Trophoblast cell (in vitro differentiated cells and primary cell): ENCODE measurements around the gene OSBPL8.

ENCODE experiments used
- DNase-seq, 2 donors: peaks; one replicate each; pipeline ENCODE4 v3.0.0-alpha.2; 2016
- H2AFZ ChIP-seq: 2 replicates; pipeline ENCODE4 v1.6.1; 2013; ENCODE audit warnings: low read length, moderate library complexity, mild to moderate bottlenecking; ENCODE audit not compliant: insufficient read depth, poor library complexity
- H2AK5ac ChIP-seq: 2 replicates; pipeline ENCODE4 v1.6.1; 2013; ENCODE audit warnings: mild to moderate bottlenecking, low read length
- H2BK120ac ChIP-seq: 2 replicates; pipeline ENCODE4 v1.6.1; 2013; ENCODE audit warnings: low read length, mild to moderate bottlenecking, moderate library complexity; ENCODE audit not compliant: insufficient read depth, poor library complexity
- H2BK12ac ChIP-seq: 2 replicates; pipeline ENCODE4 v1.6.1; 2013; ENCODE audit warnings: mild to moderate bottlenecking, low read length, moderate library complexity
- H2BK5ac ChIP-seq: 2 replicates; pipeline ENCODE4 v1.6.1; 2013; ENCODE audit warnings: low read length, low read depth, moderate library complexity, mild to moderate bottlenecking; ENCODE audit not compliant: poor library complexity
- H3K14ac ChIP-seq: 2 replicates; pipeline ENCODE4 v1.6.1; 2013; ENCODE audit warnings: mild to moderate bottlenecking, low read length
- H3K18ac ChIP-seq: 2 replicates; pipeline ENCODE4 v1.6.1; 2013; ENCODE audit warnings: mild to moderate bottlenecking, low read length
- H3K23ac ChIP-seq: 2 replicates; pipeline ENCODE4 v1.6.1; 2013; ENCODE audit warnings: low read length
- H3K27ac ChIP-seq: 2 replicates; pipeline ENCODE4 v1.5.1; 2013; ENCODE audit warnings: low read depth, mild to moderate bottlenecking, inconsistent platforms, low read length, moderate library complexity
- H3K27me3 ChIP-seq: 2 replicates; pipeline ENCODE4 v1.6.1; 2013; ENCODE audit warnings: inconsistent platforms, mild to moderate bottlenecking, low read length, moderate library complexity; ENCODE audit not compliant: insufficient read depth
- H3K36me3 ChIP-seq, 2 experiments: 1 replicate in 1 of 2; 2 replicates in 1 of 2; pipeline ENCODE4 v1.6.1; 2013; ENCODE audit warnings: low read length in 2 of 2, mild to moderate bottlenecking in 2 of 2, moderate library complexity in 1 of 2; ENCODE audit not compliant: insufficient read depth in 2 of 2, control insufficient read depth in 1 of 2
- H3K4ac ChIP-seq: 2 replicates; pipeline ENCODE4 v1.6.1; 2013; ENCODE audit warnings: low read depth, mild to moderate bottlenecking, low read length, moderate library complexity
- H3K4me1 ChIP-seq, 2 experiments: 1 replicate in 1 of 2; 2 replicates in 1 of 2; pipeline ENCODE4 v1.6.1; 2013; ENCODE audit warnings: low read length in 2 of 2, mild to moderate bottlenecking in 2 of 2, moderate library complexity in 1 of 2; ENCODE audit not compliant: insufficient read depth in 2 of 2, control insufficient read depth in 1 of 2
- H3K4me2 ChIP-seq: 2 replicates; pipeline ENCODE4 v1.6.1; 2013; ENCODE audit warnings: inconsistent platforms, mild to moderate bottlenecking, low read length, moderate library complexity
- H3K4me3 ChIP-seq: 2 replicates; pipeline ENCODE4 v1.5.1; 2013; ENCODE audit warnings: mild to moderate bottlenecking, low read depth, low read length, inconsistent platforms
- H3K79me1 ChIP-seq: one replicate; pipeline ENCODE4 v1.6.1; 2013; ENCODE audit warnings: low read length
- H3K79me2 ChIP-seq: 2 replicates; pipeline ENCODE4 v1.6.1; 2013; ENCODE audit warnings: low read length, mild to moderate bottlenecking; ENCODE audit not compliant: control insufficient read depth, insufficient read depth, poor library complexity
- H3K9ac ChIP-seq: 2 replicates; pipeline ENCODE4 v1.6.1; 2013; ENCODE audit warnings: mild to moderate bottlenecking, low read length
- H3K9me3 ChIP-seq: 2 replicates; pipeline ENCODE4 v1.6.1; 2013; ENCODE audit warnings: low read depth, mild to moderate bottlenecking, control low read depth, inconsistent platforms, low read length; ENCODE audit not compliant: insufficient read depth
- H4K12ac ChIP-seq: 2 replicates; pipeline ENCODE4 v1.6.1; 2013; ENCODE audit warnings: low read depth, mild to moderate bottlenecking, low read length, moderate library complexity
- H4K8ac ChIP-seq: 2 replicates; pipeline ENCODE4 v1.6.1; 2013; ENCODE audit warnings: low read depth, mild to moderate bottlenecking, low read length, moderate library complexity
- H4K91ac ChIP-seq: one replicate; pipeline ENCODE4 v1.6.1; 2013; ENCODE audit warnings: low read depth, mild to moderate bottlenecking, low read length, moderate library complexity
- WGBS: extraction: QIAGEN DNeasy Blood & Tissue Kit; methylation state at CpG from one replicate; pipeline ENCODE4 v1.1.7; 2013; ENCODE audit warnings: missing lambda C conversion rate; ENCODE audit not compliant: insufficient read length, insufficient coverage; ENCODE audit errors: extremely low coverage; 5-methylcytosine and 5-hydroxymethylcytosine counted together

OSBPL8 gene

DNA sequence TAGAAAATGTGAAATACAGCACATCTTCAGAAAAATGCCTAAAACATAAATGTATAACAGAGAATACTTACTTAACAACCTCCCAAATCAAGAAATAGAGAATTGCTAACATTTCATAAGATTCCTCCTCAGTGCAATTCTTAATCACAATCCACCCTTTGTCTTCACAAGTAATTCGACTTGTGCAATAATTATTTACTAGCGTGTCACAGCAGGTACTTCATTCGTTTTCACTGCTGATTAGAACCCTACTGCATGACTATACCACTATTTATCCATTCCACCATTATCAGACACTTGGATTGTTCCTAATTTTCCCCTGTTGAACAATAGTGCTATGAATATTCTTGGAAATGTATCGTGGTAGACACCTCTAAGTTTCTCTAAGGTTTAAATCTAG, 146.4 kb downstream of the OSBPL8 start:
- no CpG with 5 or more reads among the region's 4 CpGs for WGBS

DNA sequence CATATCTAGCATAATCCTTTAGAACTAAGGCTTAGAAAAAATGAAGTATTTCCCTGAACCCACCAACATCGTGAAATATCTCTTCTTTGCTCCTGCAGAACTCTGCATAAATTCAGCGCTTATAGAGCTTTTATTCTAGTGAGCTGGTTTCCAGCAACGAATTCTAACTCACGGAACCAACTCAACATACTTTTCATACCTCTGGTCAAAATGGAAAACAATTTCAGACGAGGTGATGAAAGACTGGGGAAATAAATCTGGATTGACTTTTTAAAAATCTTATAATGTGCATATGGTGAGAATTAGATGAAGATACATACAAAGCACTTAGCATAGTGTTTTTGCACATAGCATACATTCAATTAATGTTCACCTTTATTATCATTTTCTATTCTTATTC, 148.8 kb downstream of the OSBPL8 start:
- WGBS = no CpG with 5 or more reads among the region's 5 CpGs
- Histone ChIP-seq H3K18ac (no peak overlapping the region), H3K36me3 (no peaks in the 10 kb centered on the region), H3K4me1 (no peaks in the 10 kb centered on the region), H3K79me1 (no peaks in the 10 kb centered on the region), H4K8ac (no peak overlapping the region), H3K79me2 (no peaks in the 10 kb centered on the region), H3K14ac (no peak overlapping the region), H2BK5ac (no peak overlapping the region), H4K12ac (no peak overlapping the region), H3K4me2 (no peak overlapping the region), H3K4ac (no peak overlapping the region), H3K27ac (no peak overlapping the region), H3K9ac (no peak overlapping the region), H2BK12ac (no peak overlapping the region), H3K4me3 (no peak overlapping the region), H2BK120ac (no peak overlapping the region), H3K27me3 (no peaks in the 10 kb centered on the region), H3K23ac (no peak overlapping the region), H4K91ac (no peak overlapping the region), H2AK5ac (no peak overlapping the region), H2AFZ (no peak overlapping the region), H3K9me3 (no peaks in the 10 kb centered on the region)
- peak in 1 of 2 donors; percentile 6 for DNase-seq

More for the DNA sequence above, 146.4 kb downstream of the OSBPL8 start:
- Histone ChIP-seq H3K4ac (no peak overlapping the region), H2AFZ (no peak overlapping the region), H3K27me3 (no peaks in the 10 kb centered on the region), H3K9me3 (no peaks in the 10 kb centered on the region), H3K18ac (no peak overlapping the region), H3K27ac (no peak overlapping the region), H3K14ac (no peak overlapping the region), H2BK12ac (no peak overlapping the region), H3K9ac (no peak overlapping the region), H3K79me2 (no peaks in the 10 kb centered on the region), H3K36me3 (no peaks in the 10 kb centered on the region), H3K4me3 (no peak overlapping the region), H4K91ac (no peak overlapping the region), H4K12ac (no peak overlapping the region), H3K4me2 (no peak overlapping the region), H3K4me1 (no peaks in the 10 kb centered on the region), H2BK120ac (no peak overlapping the region), H3K79me1 (no peaks in the 10 kb centered on the region), H2AK5ac (no peak overlapping the region), H2BK5ac (no peak overlapping the region), H3K23ac (no peak overlapping the region), H4K8ac (no peak overlapping the region)
- DNase-seq = no peak

DNA sequence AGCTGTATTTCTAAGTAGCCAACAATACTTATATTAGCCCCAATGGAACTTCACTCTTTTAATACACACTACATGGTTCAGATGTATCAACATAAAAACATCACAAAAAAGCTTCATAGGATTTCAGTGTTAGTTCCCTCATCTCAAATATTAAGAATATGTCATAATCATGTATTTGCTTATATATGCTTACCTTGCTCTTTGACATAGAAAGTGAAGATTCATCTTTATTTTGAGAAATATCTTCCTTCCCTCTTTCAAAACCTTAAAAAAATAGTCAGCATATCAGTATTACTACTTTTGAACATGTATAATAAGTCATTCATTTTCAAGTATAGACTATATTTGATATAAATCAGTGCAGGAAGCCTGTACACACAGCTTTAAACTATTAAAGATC, 149.2 kb downstream of the OSBPL8 start:
- Histone ChIP-seq H3K27ac (no peak overlapping the region), H3K23ac (no peak overlapping the region), H2AK5ac (no peak overlapping the region), H3K9me3 (no peaks in the 10 kb centered on the region), H3K36me3 (no peaks in the 10 kb centered on the region), H3K4me1 (no peaks in the 10 kb centered on the region), H3K14ac (no peak overlapping the region), H3K9ac (no peak overlapping the region), H2AFZ (no peak overlapping the region), H3K18ac (no peak overlapping the region), H3K27me3 (no peaks in the 10 kb centered on the region), H3K4me3 (no peak overlapping the region), H3K4ac (no peak overlapping the region), H4K12ac (no peak overlapping the region), H2BK12ac (no peak overlapping the region), H2BK120ac (no peak overlapping the region), H4K8ac (no peak overlapping the region), H3K4me2 (no peak overlapping the region), H2BK5ac (no peak overlapping the region), H4K91ac (no peak overlapping the region), H3K79me1 (no peaks in the 10 kb centered on the region), H3K79me2 (no peaks in the 10 kb centered on the region)
- DNase-seq = no peak

DNA sequence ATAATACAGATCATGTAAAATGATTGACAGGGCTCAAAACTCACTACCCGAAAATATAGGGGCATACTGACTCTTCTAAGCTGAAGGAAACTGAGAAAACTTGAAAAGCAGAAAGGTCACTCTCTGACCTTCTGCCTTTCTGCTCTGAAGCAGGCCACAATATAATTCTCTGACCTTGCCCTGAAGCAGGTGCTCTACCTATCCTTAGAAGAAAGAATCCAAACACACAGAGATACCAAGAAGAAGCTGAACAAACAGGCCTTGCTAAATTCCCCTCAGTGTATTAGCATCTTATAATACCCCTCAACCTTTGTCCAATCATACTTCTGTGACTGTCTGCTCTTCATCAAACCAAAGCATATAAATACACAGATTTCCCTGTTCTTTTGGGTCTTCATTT, 150.5 kb downstream of the OSBPL8 start:
- no CpG with 5 or more reads among the region's 1 CpG for WGBS

More for the DNA sequence above, 150.5 kb downstream of the OSBPL8 start:
- Histone ChIP-seq H2AK5ac (no peak overlapping the region), H3K9me3 (no peaks in the 10 kb centered on the region), H2BK120ac (no peak overlapping the region), H3K4me3 (no peak overlapping the region), H2BK5ac (no peak overlapping the region), H3K4ac (no peak overlapping the region), H3K9ac (no peak overlapping the region), H2BK12ac (no peak overlapping the region), H2AFZ (no peak overlapping the region), H3K79me2 (no peaks in the 10 kb centered on the region), H3K23ac (no peak overlapping the region), H3K27ac (no peak overlapping the region), H4K91ac (no peak overlapping the region), H3K4me2 (no peak overlapping the region), H4K8ac (no peak overlapping the region), H3K4me1 (no peaks in the 10 kb centered on the region), H3K14ac (no peak overlapping the region), H3K36me3 (no peaks in the 10 kb centered on the region), H3K27me3 (no peaks in the 10 kb centered on the region), H3K18ac (no peak overlapping the region), H3K79me1 (no peaks in the 10 kb centered on the region), H4K12ac (no peak overlapping the region)
- no peak for DNase-seq
